ENCODE data around the gene LTA4H.

The LTA4H gene

DNA sequence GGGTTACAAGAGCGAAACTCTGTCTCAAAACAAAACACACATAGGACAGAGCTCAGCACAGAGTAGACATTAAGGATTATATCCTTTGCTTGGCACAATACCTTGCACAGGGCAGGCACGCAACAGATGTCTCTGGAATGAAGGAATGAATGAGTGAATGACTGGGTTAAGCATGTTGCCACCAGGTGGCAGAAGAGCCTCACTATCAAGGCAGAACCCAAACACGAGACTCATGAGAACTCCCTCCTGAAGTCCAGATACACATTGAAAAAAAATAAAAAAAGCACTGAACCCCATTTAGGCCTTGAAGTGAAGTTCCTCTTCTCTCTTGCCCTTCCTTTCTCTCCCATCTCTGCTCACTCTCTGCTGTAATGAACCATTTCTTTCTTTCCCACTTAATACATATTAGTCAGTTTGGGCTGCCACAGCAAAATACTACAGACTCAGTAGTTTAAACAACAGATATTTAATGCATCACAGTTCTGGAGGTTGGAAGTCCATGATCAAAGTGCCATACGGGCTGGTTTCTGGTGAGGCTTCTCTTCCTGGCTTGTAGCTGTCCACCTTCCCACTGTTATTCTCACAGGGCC, 26.6 kb upstream of the LTA4H start:
- DNase-seq: peak; percentile 19 to 86 (median 69)

DNA sequence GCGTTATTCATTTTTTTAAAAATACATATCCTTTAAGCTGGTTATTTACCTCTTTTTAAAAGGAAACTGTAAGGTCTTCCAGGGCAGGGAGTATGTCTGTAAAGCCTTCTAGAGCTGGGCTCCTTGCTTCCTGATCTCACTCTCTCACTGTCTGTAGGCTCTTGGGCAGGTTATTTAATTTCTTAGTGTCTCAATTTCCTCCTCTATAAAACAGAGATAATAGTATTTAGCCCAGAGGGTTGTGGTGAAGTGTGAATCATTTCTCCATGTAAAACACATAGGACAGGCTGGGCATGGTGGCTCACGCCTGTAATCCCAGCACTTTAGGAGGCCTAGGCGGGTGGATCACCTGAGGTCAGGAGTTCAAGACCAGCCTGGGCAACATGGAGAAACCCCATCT, 25.9 kb upstream of the LTA4H start:
- DNase-seq: no peak
- intact Hi-C loops (cut with DNase I): loop anchor here (5.0 to 10.0 kb wide), 3 partner anchors 156 to 456 kb away; partner anchors contain the start of gene CDK17

More for the DNA sequence above, 26.6 kb upstream of the LTA4H start:
- intact Hi-C loops (cut with DNase I): loop anchor here (5.0 to 10.0 kb wide), 3 partner anchors 155 to 455 kb away; partner anchors contain the start of gene CDK17

GRCh38 chr12:96060041-96060440, 24.7 kb upstream of the LTA4H start:
- DNase-seq: no peak
- intact Hi-C loops (cut with DNase I): loop anchor here (5.0 to 10.0 kb wide), 3 partner anchors 157 to 457 kb away; partner anchors contain the start of gene CDK17

GRCh38 chr12:96057986-96058553, 22.7 kb upstream of the LTA4H start:
- DNase-seq: no peak
- intact Hi-C loops (cut with DNase I): no loop called here

DNA sequence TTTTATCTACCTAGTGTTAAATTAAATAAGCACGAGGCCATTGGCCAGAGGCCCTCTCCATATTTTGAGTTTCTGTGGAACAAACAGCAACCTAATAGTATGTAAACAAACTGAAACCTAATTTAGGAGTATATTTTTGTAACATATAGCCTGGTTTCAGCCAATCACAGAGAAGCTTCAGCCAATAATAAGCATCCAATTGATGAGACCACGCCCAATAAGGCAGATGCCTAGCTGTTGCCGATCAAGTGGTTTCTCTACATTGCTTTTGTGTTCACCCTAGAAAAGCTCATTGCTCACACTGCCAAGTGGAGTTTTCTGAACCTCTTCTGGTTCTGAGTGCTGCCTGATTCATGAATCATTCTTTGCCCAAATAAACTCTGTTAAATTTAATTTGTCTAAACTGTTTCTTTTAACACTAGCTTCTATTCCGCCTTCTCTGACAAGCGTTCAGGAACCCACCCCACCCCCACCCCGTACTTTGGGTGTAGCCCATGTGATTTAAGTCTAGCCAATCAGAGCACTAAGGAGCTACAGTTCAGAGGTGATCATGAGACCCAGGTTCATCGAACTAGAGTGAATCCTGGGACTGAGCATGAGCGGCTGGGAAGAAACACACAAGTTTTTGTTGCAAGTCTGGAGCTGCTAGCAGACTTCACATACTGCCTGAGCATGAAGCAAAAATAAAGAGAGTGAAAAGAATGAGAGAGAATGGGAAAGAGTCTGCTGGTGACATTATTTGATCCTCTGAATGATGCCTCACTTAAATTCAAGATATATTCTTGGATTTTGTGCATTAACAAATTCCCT, 21.5 kb upstream of the LTA4H start:
- intact Hi-C loops (cut with DNase I): no loop called here
- DNase-seq: no peak

GRCh38 chr12:96054244-96054610, 18.8 kb upstream of the LTA4H start:
- intact Hi-C loops (cut with DNase I): no loop called here
- DNase-seq: no peak

- intact Hi-C loops (cut with DNase I): no loop called here
- no peak for DNase-seq
These were observed 18.3 kb upstream of the LTA4H start for GRCh38 chr12:96053476-96054243.

GRCh38 chr12:96051756-96052485, 16.5 kb upstream of the LTA4H start:
- no peak for DNase-seq
- intact Hi-C loops (cut with DNase I): no loop called here

GRCh38 chr12:96050139-96050538, 14.8 kb upstream of the LTA4H start:
- intact Hi-C loops (cut with DNase I): no loop called here
- DNase-seq: no peak

DNA sequence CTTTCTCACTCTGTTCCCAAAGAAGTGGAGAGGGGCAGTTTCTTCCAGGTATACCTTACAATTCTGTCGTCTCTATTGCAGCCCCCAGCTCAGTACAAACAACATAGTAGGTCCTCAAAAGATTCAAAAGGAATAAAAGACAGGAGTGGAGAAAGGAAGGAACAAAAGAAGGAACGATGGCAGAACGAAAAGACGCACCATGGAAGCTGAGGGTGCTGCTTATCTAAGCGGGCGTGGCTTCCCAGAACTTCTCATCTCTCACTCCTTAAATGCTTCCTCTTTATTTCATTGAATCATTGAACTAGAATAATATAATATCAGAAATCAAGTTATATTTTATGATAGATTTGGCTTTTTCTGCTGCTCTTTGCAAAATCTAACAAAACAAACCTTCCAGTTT, 13.7 kb upstream of the LTA4H start:
- intact Hi-C loops (cut with DNase I): no loop called here
- DNase-seq: no peak

DNA sequence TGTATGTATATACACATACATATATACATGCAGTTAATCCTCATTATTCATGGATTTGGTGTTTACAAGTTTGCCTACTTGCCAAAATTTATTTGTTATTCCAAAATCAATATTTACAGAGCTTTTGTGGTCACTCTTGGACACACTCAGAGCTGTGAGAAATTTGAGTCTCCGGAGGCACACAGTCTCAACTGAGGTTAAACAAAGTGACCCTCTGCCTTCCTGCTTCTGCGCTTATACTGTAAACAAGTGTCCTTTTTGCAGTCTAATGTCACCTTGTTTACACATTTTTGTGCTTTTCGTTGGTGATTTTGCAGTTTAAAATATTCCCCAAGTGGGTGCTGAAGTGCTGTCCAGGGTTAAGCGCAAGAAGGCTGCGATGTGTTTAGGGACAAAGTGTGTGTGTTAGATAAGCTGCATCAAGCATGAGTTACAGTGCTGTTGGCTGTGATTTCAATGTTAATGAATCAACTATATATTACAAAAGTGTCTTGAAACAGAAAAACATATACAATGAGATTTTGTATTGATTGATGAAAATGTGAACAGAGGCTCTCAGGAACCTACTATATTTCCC, 13.1 kb upstream of the LTA4H start:
- no peak for DNase-seq
- intact Hi-C loops (cut with DNase I): no loop called here

DNA sequence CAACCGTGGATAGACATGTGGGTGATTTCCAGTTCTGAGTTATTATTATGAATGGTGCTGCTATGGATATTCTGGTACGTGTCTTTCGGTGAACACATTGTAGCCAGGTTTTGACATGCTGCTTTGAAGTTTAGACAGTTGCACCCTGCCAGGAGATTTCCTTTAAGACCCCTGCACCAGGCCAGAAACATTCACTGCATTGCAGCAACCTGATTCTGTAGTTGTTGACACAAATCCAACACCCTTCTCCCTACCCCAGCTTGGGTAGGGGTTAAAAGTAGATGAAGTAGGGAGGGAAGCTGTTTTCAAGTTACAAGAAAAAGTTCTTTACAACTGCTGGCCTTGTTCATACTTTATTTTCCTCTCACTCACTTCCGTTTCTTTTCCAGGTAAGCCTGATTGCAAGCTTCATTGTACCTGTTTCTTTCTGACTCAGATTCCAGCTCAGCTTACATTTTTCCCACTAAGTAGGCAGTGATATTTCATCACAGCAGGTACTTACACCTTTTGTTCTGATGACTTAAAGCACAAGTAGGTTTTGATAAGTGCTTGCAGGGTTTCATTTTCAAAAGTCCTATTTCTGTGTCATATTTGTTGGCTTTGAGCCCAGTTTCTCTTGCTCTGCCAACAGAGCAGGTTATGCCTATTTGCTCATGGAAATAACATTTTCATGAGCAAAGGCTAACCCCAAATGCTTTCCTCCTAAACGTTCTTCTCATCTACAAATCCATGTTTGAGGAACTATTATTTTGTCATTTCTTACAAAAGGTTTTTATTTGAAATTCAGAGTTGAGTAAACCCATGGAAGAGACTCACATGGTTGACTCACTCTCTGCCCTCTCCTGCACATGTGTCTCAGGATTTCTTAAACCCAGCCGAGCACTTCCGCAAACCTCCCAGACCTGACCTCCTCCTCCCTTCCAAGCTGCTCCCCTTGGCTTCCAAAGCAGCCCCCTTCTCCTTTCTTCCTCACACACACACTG, 12.1 kb upstream of the LTA4H start:
- intact Hi-C loops (cut with DNase I): no loop called here
- peak in 5 of 42 donors; percentile 22 to 50 (median 30) for DNase-seq

DNA sequence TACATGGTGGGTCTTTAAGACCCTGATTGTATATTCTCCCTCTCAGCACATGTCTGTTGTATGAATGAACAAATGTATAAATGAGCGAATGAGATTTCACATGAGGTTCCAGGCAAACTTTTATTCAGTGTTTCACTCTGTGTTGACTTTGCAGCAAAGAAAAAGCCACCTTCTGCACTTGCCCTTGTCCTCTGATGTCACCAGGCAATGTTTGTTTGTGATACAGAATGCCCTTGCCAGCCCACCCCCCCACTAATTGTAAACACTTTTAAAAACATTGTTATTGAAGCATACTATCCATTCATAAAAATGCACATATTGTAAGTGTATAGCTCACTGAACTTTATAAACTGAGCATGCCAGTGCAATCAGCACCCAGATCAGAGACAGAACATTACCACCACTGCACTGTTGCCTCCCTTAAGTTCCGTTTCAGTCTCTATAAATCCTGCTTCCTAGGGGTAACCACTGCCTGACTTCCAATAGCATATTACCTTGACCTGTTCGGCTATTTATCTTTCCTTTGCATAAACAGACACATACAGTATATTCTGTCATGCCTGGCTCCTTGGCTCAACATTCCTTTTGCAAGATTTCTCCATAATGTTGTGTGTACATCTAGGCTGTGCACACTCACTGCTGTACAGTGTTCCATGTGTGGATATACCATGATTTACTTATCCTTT, 11.3 kb upstream of the LTA4H start:
- DNase-seq: no peak
- intact Hi-C loops (cut with DNase I): no loop called here

DNA sequence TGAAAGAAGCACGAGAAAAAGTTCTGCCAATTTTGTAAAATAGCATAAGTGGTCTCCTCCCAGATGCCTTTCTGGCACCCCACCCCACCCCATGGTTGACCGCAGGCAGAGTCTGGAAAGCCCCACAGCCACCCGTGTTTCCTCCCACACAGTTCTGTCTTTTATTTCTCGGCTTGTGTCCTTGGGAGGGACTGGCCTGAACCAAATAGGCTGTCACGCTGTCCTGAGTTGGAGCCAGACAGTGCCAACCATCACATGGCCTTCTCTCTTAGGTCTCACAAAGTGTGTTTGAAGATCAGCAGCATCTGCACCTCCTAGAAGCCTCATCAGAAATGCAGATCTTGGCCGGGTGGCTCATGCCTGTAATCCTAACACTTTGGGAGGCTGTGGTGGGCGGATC, 10.2 kb upstream of the LTA4H start:
- DNase-seq: peak in 2 of 42 donors; percentile 34 to 39
- intact Hi-C loops (cut with DNase I): no loop called here

DNA sequence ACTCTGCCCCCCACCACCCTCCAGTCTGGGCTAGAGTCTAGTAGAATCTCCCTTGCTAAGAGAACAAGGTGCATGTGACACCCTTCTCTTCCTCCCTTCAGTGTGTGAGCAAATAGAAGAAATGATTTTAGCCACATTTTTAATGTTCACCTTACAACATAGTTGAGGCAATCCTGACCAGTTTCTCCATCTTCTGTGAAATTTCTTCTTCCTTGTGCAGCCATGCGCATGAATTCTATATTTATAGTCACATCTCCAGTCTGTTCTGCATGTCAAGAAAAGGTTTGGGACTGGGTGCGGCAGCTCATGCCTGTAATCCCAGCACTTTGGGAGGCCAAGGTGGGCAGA, 9.5 kb upstream of the LTA4H start:
- DNase-seq: no peak

GRCh38 chr12:96044017-96044942, 8.9 kb upstream of the LTA4H start:
- no peak for DNase-seq
- intact Hi-C loops (cut with DNase I): no loop called here

More for the DNA sequence above, 9.5 kb upstream of the LTA4H start:
- intact Hi-C loops (cut with DNase I): no loop called here

Data from head of caudate nucleus (tissue), 42 donors.